Measurements from ENCODE around the gene OR5AP2. TPM values are rescaled to one million over a fixed set of nuclear protein-coding genes. Genes with fewer than 3 reads are reported as not detected.
"Not testable (repeated sequence)": the region's sequence is repeated elsewhere in the genome, so short reads cannot be mapped to it uniquely, and the experiment has no call there.

OR5AP2 gene
- total and polyA plus RNA-seq, 8 donors, result not detected

GRCh38 chr11:56624661-56625110 lies 17.6 kb downstream of the OR5AP2 start:
- no peak overlapping the region for H3K27ac ChIP-seq
- H3K4me1 ChIP-seq, result no peaks in the 10 kb centered on the region
- no peak overlapping the region for H3K4me3 ChIP-seq
- H3K27me3 ChIP-seq, result no peaks in the 10 kb centered on the region
- no peaks in the 10 kb centered on the region for H3K36me3 ChIP-seq
- ATAC-seq, result peak; percentile 98
- intact Hi-C loops (cut with DNase I), result no loop called here
- peak in 2 of 4 donors; percentile 1 to 17 for DNase-seq
- TF ChIP-seq, protein P1, sequence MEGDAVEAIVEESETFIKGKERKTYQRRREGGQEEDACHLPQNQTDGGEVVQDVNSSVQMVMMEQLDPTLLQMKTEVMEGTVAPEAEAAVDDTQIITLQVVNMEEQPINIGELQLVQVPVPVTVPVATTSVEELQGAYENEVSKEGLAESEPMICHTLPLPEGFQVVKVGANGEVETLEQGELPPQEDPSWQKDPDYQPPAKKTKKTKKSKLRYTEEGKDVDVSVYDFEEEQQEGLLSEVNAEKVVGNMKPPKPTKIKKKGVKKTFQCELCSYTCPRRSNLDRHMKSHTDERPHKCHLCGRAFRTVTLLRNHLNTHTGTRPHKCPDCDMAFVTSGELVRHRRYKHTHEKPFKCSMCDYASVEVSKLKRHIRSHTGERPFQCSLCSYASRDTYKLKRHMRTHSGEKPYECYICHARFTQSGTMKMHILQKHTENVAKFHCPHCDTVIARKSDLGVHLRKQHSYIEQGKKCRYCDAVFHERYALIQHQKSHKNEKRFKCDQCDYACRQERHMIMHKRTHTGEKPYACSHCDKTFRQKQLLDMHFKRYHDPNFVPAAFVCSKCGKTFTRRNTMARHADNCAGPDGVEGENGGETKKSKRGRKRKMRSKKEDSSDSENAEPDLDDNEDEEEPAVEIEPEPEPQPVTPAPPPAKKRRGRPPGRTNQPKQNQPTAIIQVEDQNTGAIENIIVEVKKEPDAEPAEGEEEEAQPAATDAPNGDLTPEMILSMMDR (IDR thresholded peaks at IDR 0.05), result peak; percentile 20 to 32
- no peaks in the 10 kb centered on the region for H3K9me3 ChIP-seq

- DNase-seq (no peak), ATAC-seq (no peak)
- Histone ChIP-seq H3K27ac (no peak overlapping the region), H3K4me1 (no peaks in the 10 kb centered on the region), H3K4me3 (no peak overlapping the region), H3K36me3 (no peaks in the 10 kb centered on the region), H3K27me3 (no peaks in the 10 kb centered on the region), H3K9me3 (no peaks in the 10 kb centered on the region)
- TF ChIP-seq, protein P1 (IDR thresholded peaks at IDR 0.05), result no peak
- intact Hi-C loops (cut with DNase I), result no loop called here
These were observed 31.1 kb downstream of the OR5AP2 start for GRCh38 chr11:56611174-56611573.

DNA sequence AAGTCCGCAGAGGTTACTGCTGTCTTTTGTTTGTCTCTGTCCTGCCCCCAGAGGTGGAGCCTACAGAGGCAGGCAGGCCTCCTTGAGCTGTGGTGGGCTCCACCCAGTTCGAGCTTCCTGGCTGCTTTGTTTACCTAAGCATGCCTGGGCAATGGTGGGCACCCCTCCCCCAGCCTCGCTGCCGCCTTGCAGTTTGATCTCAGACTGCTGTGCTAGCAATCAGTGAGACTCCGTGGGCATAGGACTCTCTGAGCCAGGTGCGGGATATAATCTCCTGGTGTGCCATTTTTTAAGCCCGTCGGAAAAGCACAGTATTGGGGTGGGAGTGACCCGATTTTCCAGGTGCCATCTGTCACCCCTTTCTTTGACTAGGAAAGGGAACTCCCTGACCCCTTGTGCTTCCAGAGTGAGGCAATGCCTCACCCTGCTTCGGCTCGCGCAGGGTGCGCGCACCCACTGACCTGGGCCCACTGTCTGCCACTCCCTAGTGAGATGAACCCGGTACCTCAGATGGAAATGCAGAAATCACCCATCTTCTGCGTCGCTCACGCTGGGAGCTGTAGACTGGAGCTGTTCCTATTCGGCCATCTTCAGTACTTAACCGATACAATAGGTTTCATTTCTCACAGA lies 50.0 kb downstream of the OR5AP2 start:
- H3K4me3 ChIP-seq; H3K36me3 ChIP-seq; ATAC-seq; intact Hi-C loops (cut with DNase I); H3K4me1 ChIP-seq; H3K27me3 ChIP-seq; H3K27ac ChIP-seq: not testable (repeated sequence)
- peak in 1 of 4 donors; percentile 20 for DNase-seq
- peaks cover 0 to 19% of the 10 kb centered on the region in 2 donors for H3K9me3 ChIP-seq

Other genes starting within 250 kb of the OR5AP2 start
- not detected for gene OR5AL1, start 229.7 kb downstream of the OR5AP2 start, total RNA-seq
- not detected for gene OR5AL1, start 229.7 kb downstream of the OR5AP2 start, polyA plus RNA-seq (ENCODE audit: insufficient read length in 6 of 6)
- gene OR5M3, start 169.1 kb downstream of the OR5AP2 start, total RNA-seq, result not detected
- not detected for gene OR5M3, start 169.1 kb downstream of the OR5AP2 start, polyA plus RNA-seq (ENCODE audit: insufficient read length in 6 of 6)
- not detected for gene OR5M8, start 151.1 kb downstream of the OR5AP2 start, total RNA-seq
- not detected for gene OR5M8, start 151.1 kb downstream of the OR5AP2 start, polyA plus RNA-seq (ENCODE audit: insufficient read length in 6 of 6)
- not detected for gene OR5M11, start 99.2 kb downstream of the OR5AP2 start, total RNA-seq
- not detected for gene OR5M11, start 99.2 kb downstream of the OR5AP2 start, polyA plus RNA-seq (ENCODE audit: insufficient read length in 6 of 6)
- not detected for gene OR5M10, start 64.7 kb downstream of the OR5AP2 start, total RNA-seq
- not detected for gene OR5M10, start 64.7 kb downstream of the OR5AP2 start, polyA plus RNA-seq (ENCODE audit: insufficient read length in 6 of 6)
- gene OR5M1, start 27.6 kb downstream of the OR5AP2 start, total RNA-seq, result not detected
- gene OR5M1, start 27.6 kb downstream of the OR5AP2 start, polyA plus RNA-seq (ENCODE audit: insufficient read length in 6 of 6), result not detected
- gene OR5AR1, start 21.2 kb upstream of the OR5AP2 start, total RNA-seq, result not detected
- gene OR5AR1, start 21.2 kb upstream of the OR5AP2 start, polyA plus RNA-seq (ENCODE audit: insufficient read length in 6 of 6), result not detected
- not detected for gene OR9G1, start 56.7 kb upstream of the OR5AP2 start, total RNA-seq
- gene OR9G1, start 56.7 kb upstream of the OR5AP2 start, polyA plus RNA-seq (ENCODE audit: insufficient read length in 6 of 6), result not detected
- gene OR9G4, start 106.3 kb upstream of the OR5AP2 start, total RNA-seq, result not detected
- not detected for gene OR9G4, start 106.3 kb upstream of the OR5AP2 start, polyA plus RNA-seq (ENCODE audit: insufficient read length in 6 of 6)